ENCODE measurements around the gene DNAL4. TPM values are rescaled to one million over a fixed set of nuclear protein-coding genes. Genes with fewer than 3 reads are reported as not detected.

DNAL4 gene
- total and polyA plus RNA-seq, 2 donors (not counting 3 experiments of a cell fraction or from before 2014, with no cell fraction given), result 12.9 to 22.7 TPM

GRCh38 chr22:38751422-38752346 is 42.3 kb downstream of the DNAL4 start:
- no peak for FAIRE-seq
- peaks cover 17% of the 10 kb centered on the region for H3K4me1 ChIP-seq (ENCODE audit: control insufficient read depth, extremely low read depth, insufficient read depth, low read length)
- DNase-seq (ENCODE audit: low read depth, low spot score), result no peak
- no peak overlapping the region for H3K9ac ChIP-seq (replicated peaks; ENCODE audit: extremely low read depth, insufficient read depth, low read length)
- BruUV-seq (replicated peaks), result no TSS peak
- dilution Hi-C loops (cut with MboI; ENCODE audit: extremely low pct_ligation_motif_present, low sequenced_read_pairs), result no loop called here
- CTCF ChIA-PET, result interaction anchor here (1.3 kb wide), 1 partner anchor 14 kb away, joined by 5 read pairs; no protein-coding TSS in a partner anchor
- no peaks in the 10 kb centered on the region for H3K9me1 ChIP-seq (replicated peaks; ENCODE audit: control insufficient read depth, extremely low read depth, insufficient read depth, low read length)
- H2AFZ ChIP-seq (ENCODE audit: low read depth, low read length), result no peak overlapping the region
- no peak overlapping the region for H3K4me3 ChIP-seq (replicated peaks in 1 of 3; ENCODE audit: insufficient read depth in 1 of 3, low read depth in 1 of 3, low read length in 3 of 3)
- H3K27ac ChIP-seq (ENCODE audit: insufficient read depth, low read depth, low read length), result no peak overlapping the region
- H4K20me1 ChIP-seq (replicated peaks; ENCODE audit: control insufficient read depth, extremely low read depth, insufficient read depth, low read length), result no peaks in the 10 kb centered on the region
- peaks cover 10 to 35% of the 10 kb centered on the region in 2 experiments for H3K36me3 ChIP-seq (ENCODE audit: control insufficient read depth in 2 of 2, extremely low read depth in 1 of 2, insufficient read depth in 2 of 2, low read length in 2 of 2)
- no peaks in the 10 kb centered on the region for H3K9me3 ChIP-seq (replicated peaks; ENCODE audit: control insufficient read depth, insufficient read depth, low read length)
- H3K79me2 ChIP-seq (ENCODE audit: control insufficient read depth, insufficient read depth, low read length), result peaks cover 14% of the 10 kb centered on the region
- no peak overlapping the region for H3K4me2 ChIP-seq (ENCODE audit: insufficient read depth, low read length)
- no peak for TF ChIP-seq GATA2 (IDR thresholded peaks at IDR 0.05; ENCODE audit: insufficient read depth, insufficient read length, low read depth, low read length)
- TF ChIP-seq EZH2 (IDR thresholded peaks at IDR 0.05; ENCODE audit: borderline replicate concordance, low read depth, low read length, severe bottlenecking), result no peak
- TF ChIP-seq FOS (IDR thresholded peaks at IDR 0.05; ENCODE audit: borderline replicate concordance, insufficient read depth, low read length), result no peak
- TF ChIP-seq POLR2AphosphoS5 (IDR thresholded peaks at IDR 0.05; ENCODE audit: insufficient read depth, low read depth, low read length), result no peak
- no peak for TF ChIP-seq POLR2A (IDR thresholded peaks at IDR 0.05; ENCODE audit: low read depth, low read length)
- no peak for TF ChIP-seq MYC (IDR thresholded peaks at IDR 0.05; ENCODE audit: low read depth, low read length)
- TF ChIP-seq, protein P1, sequence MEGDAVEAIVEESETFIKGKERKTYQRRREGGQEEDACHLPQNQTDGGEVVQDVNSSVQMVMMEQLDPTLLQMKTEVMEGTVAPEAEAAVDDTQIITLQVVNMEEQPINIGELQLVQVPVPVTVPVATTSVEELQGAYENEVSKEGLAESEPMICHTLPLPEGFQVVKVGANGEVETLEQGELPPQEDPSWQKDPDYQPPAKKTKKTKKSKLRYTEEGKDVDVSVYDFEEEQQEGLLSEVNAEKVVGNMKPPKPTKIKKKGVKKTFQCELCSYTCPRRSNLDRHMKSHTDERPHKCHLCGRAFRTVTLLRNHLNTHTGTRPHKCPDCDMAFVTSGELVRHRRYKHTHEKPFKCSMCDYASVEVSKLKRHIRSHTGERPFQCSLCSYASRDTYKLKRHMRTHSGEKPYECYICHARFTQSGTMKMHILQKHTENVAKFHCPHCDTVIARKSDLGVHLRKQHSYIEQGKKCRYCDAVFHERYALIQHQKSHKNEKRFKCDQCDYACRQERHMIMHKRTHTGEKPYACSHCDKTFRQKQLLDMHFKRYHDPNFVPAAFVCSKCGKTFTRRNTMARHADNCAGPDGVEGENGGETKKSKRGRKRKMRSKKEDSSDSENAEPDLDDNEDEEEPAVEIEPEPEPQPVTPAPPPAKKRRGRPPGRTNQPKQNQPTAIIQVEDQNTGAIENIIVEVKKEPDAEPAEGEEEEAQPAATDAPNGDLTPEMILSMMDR (IDR thresholded peaks at IDR 0.05; ENCODE audit: extremely low read depth in 1 of 2, insufficient read depth in 1 of 2, low read depth in 1 of 2, low read length in 2 of 2), result no peak
- TF ChIP-seq JUN (IDR thresholded peaks at IDR 0.05; ENCODE audit: borderline replicate concordance, insufficient read depth, insufficient read length, low read depth), result no peak
- TF ChIP-seq MAX (IDR thresholded peaks at IDR 0.05; ENCODE audit: insufficient read depth, insufficient read length), result no peak
- no peaks in the 10 kb centered on the region for H3K27me3 ChIP-seq (ENCODE audit: control insufficient read depth in 2 of 2, insufficient read depth in 2 of 2, low read length in 2 of 2)
- POLR2A ChIA-PET, result no interaction called here
- intact Hi-C loops (cut with micrococcal nuclease), result no loop called here
